Inflammatory macrophage (primary cell): ENCODE results near the gene SLC9A9.

Source experiments
- DNase-seq, 2 donors: peaks; one replicate each; pipeline ENCODE4 v3.0.0-alpha.2; 2020 to 2022

SLC9A9 gene

GRCh38 chr3:143840636-143841035 is 7.6 kb downstream of the SLC9A9 start:
- DNase-seq: no peak

GRCh38 chr3:143839980-143840379 is 8.3 kb downstream of the SLC9A9 start:
- no peak for DNase-seq

GRCh38 chr3:143837076-143837475 is 11.2 kb downstream of the SLC9A9 start:
- DNase-seq: no peak

- DNase-seq: no peak
Observed at GRCh38 chr3:143835312-143835711, 13.0 kb downstream of the SLC9A9 start.

- DNase-seq: no peak
Observed at GRCh38 chr3:143832433-143832832, 15.8 kb downstream of the SLC9A9 start.

- DNase-seq: no peak
Observed at GRCh38 chr3:143831994-143832393, 16.3 kb downstream of the SLC9A9 start.

GRCh38 chr3:143831208-143831607 is 17.1 kb downstream of the SLC9A9 start:
- peak in 1 of 2 donors; percentile 72 for DNase-seq

GRCh38 chr3:143830786-143831185 is 17.5 kb downstream of the SLC9A9 start:
- no peak for DNase-seq

GRCh38 chr3:143830063-143830462 is 18.2 kb downstream of the SLC9A9 start:
- no peak for DNase-seq

- no peak for DNase-seq
Observed at GRCh38 chr3:143827425-143827824, 20.8 kb downstream of the SLC9A9 start.

- peak; percentile 75 to 86 for DNase-seq
Observed at GRCh38 chr3:143826296-143826695, 22.0 kb downstream of the SLC9A9 start.

- DNase-seq: peak; percentile 49 to 71
Observed at GRCh38 chr3:143825513-143825912, 22.8 kb downstream of the SLC9A9 start.

- DNase-seq: no peak
Observed at GRCh38 chr3:143824735-143825385, 23.4 kb downstream of the SLC9A9 start.

GRCh38 chr3:143822798-143823197 is 25.5 kb downstream of the SLC9A9 start:
- no peak for DNase-seq

GRCh38 chr3:143822374-143822773 is 25.9 kb downstream of the SLC9A9 start:
- DNase-seq: peak; percentile 25 to 26

- DNase-seq: peak in 1 of 2 donors; percentile 26
Observed at GRCh38 chr3:143821862-143822261, 26.4 kb downstream of the SLC9A9 start.

- DNase-seq: peak in 1 of 2 donors; percentile 23
Observed at GRCh38 chr3:143820466-143821221, 27.6 kb downstream of the SLC9A9 start.

GRCh38 chr3:143819890-143820289 is 28.4 kb downstream of the SLC9A9 start:
- no peak for DNase-seq

- DNase-seq: peak; percentile 55 to 80
Observed at GRCh38 chr3:143814443-143814889, 33.8 kb downstream of the SLC9A9 start.

- peak in 1 of 2 donors; percentile 33 for DNase-seq
Observed at GRCh38 chr3:143812481-143812880, 35.8 kb downstream of the SLC9A9 start.

- peak; percentile 34 to 50 for DNase-seq
Observed at GRCh38 chr3:143811602-143812001, 36.7 kb downstream of the SLC9A9 start.

GRCh38 chr3:143810953-143811265 is 37.4 kb downstream of the SLC9A9 start:
- no peak for DNase-seq

- DNase-seq: no peak
Observed at GRCh38 chr3:143810166-143810952, 37.9 kb downstream of the SLC9A9 start.
